HepG2 (cell line): ENCODE results near the gene MINDY2. TPM values are rescaled to one million over a fixed set of nuclear protein-coding genes. Genes with fewer than 3 reads are reported as not detected.

Experiments used
- BRF2 ChIP-seq: sonication (generic); formaldehyde crosslinking; IDR thresholded peaks from 2 replicates; pipeline ENCODE4 v1.8.1; 2022; ENCODE audit warnings: mild to moderate bottlenecking, missing genetic modification reagents
- CSRNP1 ChIP-seq: sonication (generic); formaldehyde crosslinking; IDR thresholded peaks from 2 replicates; pipeline ENCODE4 v1.8.1; 2023; ENCODE audit warnings: mild to moderate bottlenecking, missing genetic modification reagents
- HOXA9 ChIP-seq: sonication (generic); formaldehyde crosslinking; IDR thresholded peaks from 2 replicates; pipeline ENCODE4 v1.8.1; 2022; ENCODE audit warnings: missing genetic modification reagents, mild to moderate bottlenecking, moderate library complexity, borderline replicate concordance
- REL ChIP-seq: sonication (generic); formaldehyde crosslinking; conservative IDR thresholded peaks from 2 replicates; pipeline ENCODE4 v1.8.0; 2022; ENCODE audit warnings: mild to moderate bottlenecking, missing genetic modification reagents, moderate library complexity
- TRIM24 ChIP-seq: sonication (generic); formaldehyde crosslinking; IDR thresholded peaks from 2 replicates; pipeline ENCODE4 v1.8.0; 2022; ENCODE audit warnings: mild to moderate bottlenecking, missing genetic modification reagents
- ZNF407 ChIP-seq: sonication (generic); formaldehyde crosslinking; IDR thresholded peaks from one replicate; pipeline ENCODE4 v1.5.1; 2020; ENCODE audit warnings: mild to moderate bottlenecking, missing genetic modification reagents; ENCODE audit errors: not compliant biosample characterization
- ZNF646 ChIP-seq: sonication (generic); formaldehyde crosslinking; IDR thresholded peaks from 2 replicates; pipeline ENCODE4 v1.9.0; 2021; ENCODE audit warnings: mild to moderate bottlenecking, missing genetic modification reagents
- ZNF776 ChIP-seq: sonication (generic); formaldehyde crosslinking; IDR thresholded peaks from 2 replicates; pipeline ENCODE4 v1.4.0; 2020; ENCODE audit warnings: mild to moderate bottlenecking, missing genetic modification reagents
- polyA plus RNA-seq, 8 experiments: library from polyadenylated mRNA; depleted of rRNA in 3 of 8; stranded (reverse) in 7 of 8; unstranded in 1 of 8; fragments of >200 nt; fragmentation: Illumina TruSeq in 4 of 8; extraction: Trizol in 4 of 8; gene quantifications; 2 replicates each; pipeline versions ENCODE4 v1.2.1 to v1.2.3, GENCODE V29; 2011 to 2016; ENCODE audit warnings: low read depth in 4 of 8, missing spikeins in 1 of 8, mixed read lengths in 1 of 8; ENCODE audit not compliant: insufficient read depth in 1 of 8
- total RNA-seq, 5 experiments: library from RNA; depleted of rRNA; stranded (reverse); fragments of >200 nt; fragmentation: Illumina TruSeq; extraction: Trizol; gene quantifications; 2 replicates each; pipeline ENCODE4 v1.2.3, GENCODE V29; 2016; ENCODE audit warnings: low read depth in 1 of 5

Gene MINDY2
- total and polyA plus RNA-seq, 2 of the 13 experiments (the other 11 are each of a cell fraction or from before 2014, with no cell fraction given): 7.2 to 12.6 TPM

- peak; percentile 69 for TF ChIP-seq ZNF407 (CRISPR knock-in tag)
- TF ChIP-seq ZNF776 (CRISPR knock-in tag): no peak; the same call in 1 of the 2 replicates
- TF ChIP-seq ZNF646 (CRISPR knock-in tag): no peak
- peak; percentile 97 for TF ChIP-seq CSRNP1
- TF ChIP-seq BRF2 (CRISPR knock-in tag): peak; percentile 78
- TF ChIP-seq TRIM24 (CRISPR knock-in tag): no peak
- peak; percentile 41; the same call in 1 of the 2 replicates for TF ChIP-seq REL (CRISPR knock-in tag)
- peak; percentile 90; the same call in 1 of the 2 replicates for TF ChIP-seq HOXA9 (CRISPR knock-in tag)
Observed at GRCh38 chr15:58864602-58865424, 93.7 kb downstream of the MINDY2 start (continued).
